ENCODE results near the gene RNPEP.
"Not testable (repeated sequence)": the region's sequence is repeated elsewhere in the genome, so short reads cannot be mapped to it uniquely, and the experiment has no call there.

The RNPEP gene

GRCh38 chr1:202019235-202019558 is 36.7 kb downstream of the RNPEP start:
- H3K4me3 ChIP-seq (ENCODE audit: low read depth, low read length); H3K9ac ChIP-seq (ENCODE audit: low read depth, low read length); H3K9me3 ChIP-seq (ENCODE audit: control insufficient read depth, insufficient read depth, low read length); H3K27ac ChIP-seq (ENCODE audit: low read depth, low read length); H3K27me3 ChIP-seq (ENCODE audit: control insufficient read depth, insufficient read depth, low read length): not testable (repeated sequence)
- Histone ChIP-seq H3K4me1 (ENCODE audit: control insufficient read depth, insufficient read depth, low read length) (peaks cover 17% of the 10 kb centered on the region), H3K36me3 (ENCODE audit: control insufficient read depth, insufficient read depth, low read length) (peaks cover 19% of the 10 kb centered on the region)

GRCh38 chr1:202023001-202023433 is 40.6 kb downstream of the RNPEP start:
- Histone ChIP-seq H3K4me1 (ENCODE audit: control insufficient read depth, insufficient read depth, low read length) (peaks cover 12% of the 10 kb centered on the region), H3K9me3 (ENCODE audit: control insufficient read depth, insufficient read depth, low read length) (no peaks in the 10 kb centered on the region), H3K36me3 (ENCODE audit: control insufficient read depth, insufficient read depth, low read length) (no peaks in the 10 kb centered on the region), H3K9ac (ENCODE audit: low read depth, low read length) (no peak overlapping the region), H3K27ac (ENCODE audit: low read depth, low read length) (no peak overlapping the region), H3K27me3 (ENCODE audit: control insufficient read depth, insufficient read depth, low read length) (no peaks in the 10 kb centered on the region), H3K4me3 (ENCODE audit: low read depth, low read length) (no peak overlapping the region)

GRCh38 chr1:202029171-202029665 is 46.8 kb downstream of the RNPEP start:
- Histone ChIP-seq H3K9ac (ENCODE audit: low read depth, low read length) (no peak overlapping the region), H3K4me3 (ENCODE audit: low read depth, low read length) (no peak overlapping the region), H3K36me3 (ENCODE audit: control insufficient read depth, insufficient read depth, low read length) (no peaks in the 10 kb centered on the region), H3K27ac (ENCODE audit: low read depth, low read length) (no peak overlapping the region), H3K9me3 (ENCODE audit: control insufficient read depth, insufficient read depth, low read length) (no peaks in the 10 kb centered on the region), H3K27me3 (ENCODE audit: control insufficient read depth, insufficient read depth, low read length) (no peaks in the 10 kb centered on the region), H3K4me1 (ENCODE audit: control insufficient read depth, insufficient read depth, low read length) (0 out of 2 replicates have a peak, but pooled peaks cover under 1% of the 10 kb centered on the region)

GRCh38 chr1:202029727-202030126 is 47.3 kb downstream of the RNPEP start:
- H3K9ac ChIP-seq (ENCODE audit: low read depth, low read length) = no peak overlapping the region
- H3K36me3 ChIP-seq (ENCODE audit: control insufficient read depth, insufficient read depth, low read length) = no peaks in the 10 kb centered on the region
- H3K4me3 ChIP-seq (ENCODE audit: low read depth, low read length) = no peak overlapping the region
- no peaks in the 10 kb centered on the region for H3K9me3 ChIP-seq (ENCODE audit: control insufficient read depth, insufficient read depth, low read length)
- no peak overlapping the region for H3K27ac ChIP-seq (ENCODE audit: low read depth, low read length)
- 0 out of 2 replicates have a peak, but pooled peaks cover 5% of the 10 kb centered on the region for H3K4me1 ChIP-seq (ENCODE audit: control insufficient read depth, insufficient read depth, low read length)
- no peaks in the 10 kb centered on the region for H3K27me3 ChIP-seq (ENCODE audit: control insufficient read depth, insufficient read depth, low read length)

- no peaks in the 10 kb centered on the region for H3K9me3 ChIP-seq (ENCODE audit: control insufficient read depth, insufficient read depth, low read length)
- H3K9ac ChIP-seq (ENCODE audit: low read depth, low read length) = no peak overlapping the region
- H3K4me1 ChIP-seq (ENCODE audit: control insufficient read depth, insufficient read depth, low read length) = 0 out of 2 replicates have a peak, but pooled peaks cover 5% of the 10 kb centered on the region
- no peaks in the 10 kb centered on the region for H3K36me3 ChIP-seq (ENCODE audit: control insufficient read depth, insufficient read depth, low read length)
- no peak overlapping the region for H3K27ac ChIP-seq (ENCODE audit: low read depth, low read length)
- H3K27me3 ChIP-seq (ENCODE audit: control insufficient read depth, insufficient read depth, low read length) = no peaks in the 10 kb centered on the region
- no peak overlapping the region for H3K4me3 ChIP-seq (ENCODE audit: low read depth, low read length)
These were observed 49.3 kb downstream of the RNPEP start for GRCh38 chr1:202031796-202032195.

- H3K9ac ChIP-seq (ENCODE audit: low read depth, low read length) = no peak overlapping the region
- 0 out of 2 replicates have a peak, but pooled peaks cover 5% of the 10 kb centered on the region for H3K4me1 ChIP-seq (ENCODE audit: control insufficient read depth, insufficient read depth, low read length)
- peak overlapping the region; percentile 28 for H3K27ac ChIP-seq (ENCODE audit: low read depth, low read length)
These were observed 51.8 kb downstream of the RNPEP start for GRCh38 chr1:202034149-202034682.

GRCh38 chr1:202034683-202035462 is 52.4 kb downstream of the RNPEP start:
- H3K4me1 ChIP-seq (ENCODE audit: control insufficient read depth, insufficient read depth, low read length) = 0 out of 2 replicates have a peak, but pooled peaks cover 5% of the 10 kb centered on the region
- H3K9me3 ChIP-seq (ENCODE audit: control insufficient read depth, insufficient read depth, low read length) = no peaks in the 10 kb centered on the region
- no peak overlapping the region for H3K9ac ChIP-seq (ENCODE audit: low read depth, low read length)
- no peak overlapping the region for H3K4me3 ChIP-seq (ENCODE audit: low read depth, low read length)
- H3K36me3 ChIP-seq (ENCODE audit: control insufficient read depth, insufficient read depth, low read length) = no peaks in the 10 kb centered on the region
- H3K27ac ChIP-seq (ENCODE audit: low read depth, low read length) = peak overlapping the region; percentile 28
- H3K27me3 ChIP-seq (ENCODE audit: control insufficient read depth, insufficient read depth, low read length) = no peaks in the 10 kb centered on the region

More at GRCh38 chr1:202034149-202034682, 51.8 kb downstream of the RNPEP start:
- H3K27me3 ChIP-seq (ENCODE audit: control insufficient read depth, insufficient read depth, low read length) = no peaks in the 10 kb centered on the region
- no peak overlapping the region for H3K4me3 ChIP-seq (ENCODE audit: low read depth, low read length)
- H3K9me3 ChIP-seq (ENCODE audit: control insufficient read depth, insufficient read depth, low read length) = no peaks in the 10 kb centered on the region
- H3K36me3 ChIP-seq (ENCODE audit: control insufficient read depth, insufficient read depth, low read length) = no peaks in the 10 kb centered on the region

- H3K4me1 ChIP-seq (ENCODE audit: control insufficient read depth, insufficient read depth, low read length) = 0 out of 2 replicates have a peak, but pooled peaks cover 5% of the 10 kb centered on the region
- H3K27me3 ChIP-seq (ENCODE audit: control insufficient read depth, insufficient read depth, low read length) = no peaks in the 10 kb centered on the region
- no peak overlapping the region for H3K9ac ChIP-seq (ENCODE audit: low read depth, low read length)
- no peak overlapping the region for H3K4me3 ChIP-seq (ENCODE audit: low read depth, low read length)
- no peaks in the 10 kb centered on the region for H3K9me3 ChIP-seq (ENCODE audit: control insufficient read depth, insufficient read depth, low read length)
- H3K27ac ChIP-seq (ENCODE audit: low read depth, low read length) = no peak overlapping the region
- no peaks in the 10 kb centered on the region for H3K36me3 ChIP-seq (ENCODE audit: control insufficient read depth, insufficient read depth, low read length)
These were observed 54.3 kb downstream of the RNPEP start for GRCh38 chr1:202036595-202037387.

GRCh38 chr1:202037706-202038296 is 55.4 kb downstream of the RNPEP start:
- Histone ChIP-seq H3K9ac (ENCODE audit: low read depth, low read length) (no peak overlapping the region), H3K36me3 (ENCODE audit: control insufficient read depth, insufficient read depth, low read length) (no peaks in the 10 kb centered on the region), H3K9me3 (ENCODE audit: control insufficient read depth, insufficient read depth, low read length) (no peaks in the 10 kb centered on the region), H3K27me3 (ENCODE audit: control insufficient read depth, insufficient read depth, low read length) (no peaks in the 10 kb centered on the region), H3K27ac (ENCODE audit: low read depth, low read length) (no peak overlapping the region), H3K4me3 (ENCODE audit: low read depth, low read length) (no peak overlapping the region), H3K4me1 (ENCODE audit: control insufficient read depth, insufficient read depth, low read length) (0 out of 2 replicates have a peak, but pooled peaks cover 5% of the 10 kb centered on the region)

GRCh38 chr1:202038688-202039346 is 56.4 kb downstream of the RNPEP start:
- Histone ChIP-seq H3K4me1 (ENCODE audit: control insufficient read depth, insufficient read depth, low read length) (0 out of 2 replicates have a peak, but pooled peaks cover 5% of the 10 kb centered on the region), H3K9ac (ENCODE audit: low read depth, low read length) (no peak overlapping the region), H3K4me3 (ENCODE audit: low read depth, low read length) (no peak overlapping the region), H3K36me3 (ENCODE audit: control insufficient read depth, insufficient read depth, low read length) (no peaks in the 10 kb centered on the region), H3K9me3 (ENCODE audit: control insufficient read depth, insufficient read depth, low read length) (no peaks in the 10 kb centered on the region), H3K27me3 (ENCODE audit: control insufficient read depth, insufficient read depth, low read length) (no peaks in the 10 kb centered on the region), H3K27ac (ENCODE audit: low read depth, low read length) (no peak overlapping the region)
